IMR-90 (cell line): Measurements from ENCODE around the gene ZNHIT2. TPM values are rescaled to one million over a fixed set of nuclear protein-coding genes. Genes with fewer than 3 reads are reported as not detected.
A peak's percentile ranks its signal among the peaks of the same experiment; 100 is the strongest.

Experiments used
- ATAC-seq: fragments of 200-7000 bp; cut with Tn5 transposase; 2 replicates; pipeline ENCODE4 v1.9.1; 2020; ENCODE audit warnings: low read depth, mild to moderate bottlenecking, moderate library complexity
- BruUV-seq: library from RNA; stranded (reverse); fragments of 400-500 nt; replicated peaks from 2 replicates; lab custom pipeline; 2021; lab: Mats Ljungman, UMichigan
- CTCF ChIA-PET: fragments of 300-600 bp; formaldehyde crosslinking; extraction: SDS; loops from one replicate; lab custom pipeline; 2021; ENCODE audit warnings: antibody characterized with exemption; lab: Yijun Ruan, JAX
- POLR2A ChIA-PET: fragments of 300-600 bp; sonication (Branson Sonifier 250); formaldehyde crosslinking; loops from one replicate; lab custom pipeline; 2022; ENCODE audit warnings: antibody characterized with exemption; ENCODE audit not compliant: unreplicated experiment; lab: Charles Lee
- DNase-seq: peaks from one replicate; pipeline ENCODE4 v3.0.0; 2013
- H2AFZ ChIP-seq: replicated peaks from 2 replicates; pipeline ENCODE3; 2013; ENCODE audit warnings: low read length, mild to moderate bottlenecking; ENCODE audit not compliant: poor library complexity
- H2AK5ac ChIP-seq: 2 replicates; pipeline ENCODE4 v1.6.1; 2013; ENCODE audit warnings: low read depth, low read length, inconsistent platforms
- H2AK9ac ChIP-seq: replicated peaks from 2 replicates; pipeline ENCODE3; 2013; ENCODE audit warnings: mild to moderate bottlenecking, low read depth, low read length, moderate library complexity; ENCODE audit not compliant: poor library complexity
- H2BK120ac ChIP-seq: 2 replicates; pipeline ENCODE4 v1.6.1; 2013; ENCODE audit warnings: low read depth, low read length, inconsistent platforms
- H2BK15ac ChIP-seq: 3 replicates; pipeline ENCODE4 v1.6.1; 2013; ENCODE audit warnings: low read depth, low read length, inconsistent platforms
- H2BK20ac ChIP-seq: 2 replicates; pipeline ENCODE4 v1.6.1; 2013; ENCODE audit warnings: low read depth, mild to moderate bottlenecking, inconsistent platforms, low read length, moderate library complexity
- H2BK5ac ChIP-seq: 2 replicates; pipeline ENCODE4 v1.6.1; 2013; ENCODE audit warnings: mild to moderate bottlenecking, low read depth, low read length, inconsistent platforms; ENCODE audit not compliant: poor library complexity, severe bottlenecking
- H3K14ac ChIP-seq: replicated peaks from 2 replicates; pipeline ENCODE4 v1.6.1; 2013; ENCODE audit warnings: low read depth, low read length, inconsistent platforms
- H3K18ac ChIP-seq: 2 replicates; pipeline ENCODE4 v1.6.1; 2013; ENCODE audit warnings: low read depth, low read length, control low read depth
- H3K23ac ChIP-seq: 2 replicates; pipeline ENCODE4 v1.6.1; 2013; ENCODE audit warnings: low read depth, low read length, inconsistent platforms
- H3K27ac ChIP-seq: 2 replicates; pipeline ENCODE4 v1.5.1; 2013; ENCODE audit warnings: mild to moderate bottlenecking, control low read depth, low read length; ENCODE audit not compliant: insufficient read depth
- H3K27me3 ChIP-seq: 2 replicates; pipeline ENCODE4 v1.6.1; 2013; ENCODE audit warnings: low read length; ENCODE audit not compliant: control insufficient read depth, insufficient read depth
- H3K36me3 ChIP-seq: 2 replicates; pipeline ENCODE4 v1.6.1; 2013; ENCODE audit warnings: low read length, mixed read lengths; ENCODE audit not compliant: control insufficient read depth, insufficient read depth
- H3K4ac ChIP-seq: 2 replicates; pipeline ENCODE4 v1.6.1; 2013; ENCODE audit warnings: low read depth, low read length, inconsistent platforms
- H3K4me1 ChIP-seq: 2 replicates; pipeline ENCODE4 v1.6.1; 2013; ENCODE audit warnings: low read length, mixed read lengths; ENCODE audit not compliant: control insufficient read depth, insufficient read depth
- H3K4me2 ChIP-seq: 2 replicates; pipeline ENCODE4 v1.6.1; 2013; ENCODE audit warnings: low read depth, mild to moderate bottlenecking, control low read depth, low read length, moderate library complexity
- H3K4me3 ChIP-seq: 2 replicates; pipeline ENCODE4 v1.5.1; 2013; ENCODE audit warnings: low read depth, mild to moderate bottlenecking, control low read depth, low read length, moderate library complexity; ENCODE audit not compliant: insufficient read depth
- H3K56ac ChIP-seq: 2 replicates; pipeline ENCODE4 v1.6.1; 2013; ENCODE audit warnings: low read length, inconsistent platforms; ENCODE audit not compliant: insufficient read depth; ENCODE audit errors: extremely low read depth
- H3K79me1 ChIP-seq, 2 experiments: 2 replicates each; pipeline ENCODE4 v1.6.1; 2013; ENCODE audit warnings: low read length in 2 of 2, inconsistent platforms in 1 of 2, low read depth in 1 of 2
- H3K9ac ChIP-seq: 2 replicates; pipeline ENCODE4 v1.6.1; 2013; ENCODE audit warnings: low read depth, low read length, control low read depth
- H3K9me1 ChIP-seq: 2 replicates; pipeline ENCODE4 v1.6.1; 2013; ENCODE audit warnings: low read length, inconsistent platforms; ENCODE audit not compliant: insufficient read depth
- H3K9me3 ChIP-seq: 2 replicates; pipeline ENCODE4 v1.6.1; 2013; ENCODE audit warnings: low read length; ENCODE audit not compliant: control insufficient read depth, insufficient read depth
- H4K20me1 ChIP-seq: 2 replicates; pipeline ENCODE4 v1.6.1; 2013; ENCODE audit warnings: low read length, inconsistent platforms; ENCODE audit not compliant: insufficient read depth
- H4K5ac ChIP-seq: 2 replicates; pipeline ENCODE4 v1.6.1; 2013; ENCODE audit warnings: mild to moderate bottlenecking, low read depth, low read length, control low read depth
- H4K8ac ChIP-seq, 2 experiments: 2 replicates each; pipeline ENCODE4 v1.6.1; 2013; ENCODE audit warnings: low read depth in 2 of 2, low read length in 2 of 2, control low read depth in 1 of 2, inconsistent platforms in 1 of 2
- H4K91ac ChIP-seq: 2 replicates; pipeline ENCODE4 v1.6.1; 2013; ENCODE audit warnings: low read depth, low read length, inconsistent platforms; ENCODE audit not compliant: insufficient read depth
- BHLHE40 ChIP-seq: fragments of 150-350 bp; IDR thresholded peaks from 2 replicates; pipeline ENCODE4 v1.6.1; 2016; ENCODE audit warnings: mild to moderate bottlenecking, low read depth, low read length
- CEBPB ChIP-seq: IDR thresholded peaks from 2 replicates; pipeline ENCODE4 v1.6.1; 2012; ENCODE audit warnings: low read depth, low read length, improper control_type of control experiment
- CHD1 ChIP-seq: IDR thresholded peaks from 2 replicates; pipeline ENCODE4 v1.6.1; 2012; ENCODE audit warnings: low read depth, low read length, improper control_type of control experiment
- ELK1 ChIP-seq: fragments of 150-350 bp; IDR thresholded peaks from 2 replicates; pipeline ENCODE4 v1.6.1; 2016; ENCODE audit warnings: low read depth, mild to moderate bottlenecking, low read length, moderate library complexity, borderline replicate concordance
- FOS ChIP-seq: fragments of 150-350 bp; IDR thresholded peaks from 2 replicates; pipeline ENCODE4 v1.6.1; 2016; ENCODE audit warnings: low read depth, low read length
- MAFK ChIP-seq: IDR thresholded peaks from 2 replicates; pipeline ENCODE4 v1.6.1; 2012; ENCODE audit warnings: low read depth, low read length, improper control_type of control experiment
- MAZ ChIP-seq: IDR thresholded peaks from 2 replicates; pipeline ENCODE4 v1.6.1; 2012; ENCODE audit warnings: low read depth, mild to moderate bottlenecking, low read length, improper control_type of control experiment, moderate library complexity, borderline replicate concordance
- NFE2L2 ChIP-seq: fragments of 150-350 bp; IDR thresholded peaks from 2 replicates; pipeline ENCODE4 v1.6.1; 2016; ENCODE audit warnings: low read depth, mild to moderate bottlenecking, low read length
- POLR2A ChIP-seq: IDR thresholded peaks from 2 replicates; pipeline ENCODE4 v1.6.1; 2012; ENCODE audit warnings: mild to moderate bottlenecking, low read depth, low read length
- RAD21 ChIP-seq: IDR thresholded peaks from 2 replicates; pipeline ENCODE4 v1.6.1; 2012; ENCODE audit warnings: low read length, improper control_type of control experiment
- RCOR1 ChIP-seq: IDR thresholded peaks from 2 replicates; pipeline ENCODE4 v1.6.1; 2012; ENCODE audit warnings: mild to moderate bottlenecking, low read length, improper control_type of control experiment; ENCODE audit not compliant: insufficient replicate concordance
- SMC3 ChIP-seq: fragments of 150-350 bp; IDR thresholded peaks from 2 replicates; pipeline ENCODE4 v1.6.1; 2016; ENCODE audit warnings: low read depth, mild to moderate bottlenecking, antibody characterized with exemption, low read length, moderate library complexity
- USF2 ChIP-seq: fragments of 150-350 bp; IDR thresholded peaks from 2 replicates; pipeline ENCODE4 v1.6.1; 2017; ENCODE audit warnings: mild to moderate bottlenecking, antibody characterized with exemption, low read length, low read depth
- WGBS, 2 experiments: methylation state at CpG; one replicate each; pipeline versions ENCODE4 v1.1.5 to v1.1.7; 2013; ENCODE audit warnings: missing lambda C conversion rate in 2 of 2; ENCODE audit not compliant: insufficient read length in 1 of 2; ENCODE audit errors: extremely low coverage in 2 of 2; 5-methylcytosine and 5-hydroxymethylcytosine counted together
- dilution Hi-C: fragments of 300-500 bp; cut with HindIII; formaldehyde crosslinking; loops from one replicate; pipeline ENCODE4 v1.14.3; 2018; ENCODE audit warnings: low sequenced_read_pairs; ENCODE audit not compliant: unreplicated experiment
- in situ Hi-C: fragments of 300-500 bp; cut with MboI; formaldehyde crosslinking; loops from 3 replicates; pipeline ENCODE4 v1.14.3; 2019; ENCODE audit warnings: low sequenced_read_pairs, inconsistent platforms, mixed read lengths
- intact Hi-C: fragments of 100-400 bp; cut with micrococcal nuclease; formaldehyde crosslinking; loops from 2 replicates; pipeline ENCODE4 v1.10.0; 2022
- polyA plus RNA-seq, 3 experiments: library from polyadenylated mRNA; depleted of rRNA; stranded (reverse); fragments of >200 nt; gene quantifications; 2 replicates each; pipeline ENCODE4 v1.2.3, GENCODE V29; 2012; ENCODE audit warnings: low replicate concordance in 1 of 3
- total RNA-seq: library from RNA; depleted of rRNA; stranded (reverse); fragments of >200 nt; gene quantifications from 2 replicates; pipeline ENCODE4 v1.2.3, GENCODE V29; 2012

ZNHIT2 gene
- total and polyA plus RNA-seq, 2 of the 4 experiments (the other 2 are of a cell fraction): 3.9 to 5.9 TPM

GRCh38 chr11:65086809-65087208 lies 30.7 kb downstream of the ZNHIT2 start:
- no peak overlapping the region for H2BK5ac ChIP-seq
- no peak overlapping the region for H2AK5ac ChIP-seq
- no peak for TF ChIP-seq BHLHE40
- TF ChIP-seq RCOR1: no peak
- no peak for TF ChIP-seq USF2
- no peak for TF ChIP-seq CHD1
- no peak for TF ChIP-seq RAD21
- TF ChIP-seq NFE2L2: no peak
- TF ChIP-seq MAFK: no peak
- TF ChIP-seq FOS: no peak
- TF ChIP-seq SMC3: no peak
- TF ChIP-seq ELK1: no peak
- TF ChIP-seq POLR2A: no peak
- no peak for TF ChIP-seq MAZ
- TF ChIP-seq CEBPB: no peak
- no peak overlapping the region for H2AFZ ChIP-seq
- no peak overlapping the region for H4K5ac ChIP-seq
- DNase-seq (no peak), ATAC-seq (no peak)
- no peak overlapping the region for H3K23ac ChIP-seq
- H2BK120ac ChIP-seq: no peak overlapping the region
- ChIA-PET POLR2A (no interaction called here), CTCF (no interaction called here)
- no peak overlapping the region for H3K18ac ChIP-seq
- intact Hi-C loops (no loop called here), in situ Hi-C loops (no loop called here), dilution Hi-C loops (no loop called here)
- no peak overlapping the region for H4K91ac ChIP-seq
- H3K14ac ChIP-seq: no peak overlapping the region
- peaks cover 35% of the 10 kb centered on the region for H3K36me3 ChIP-seq
- H2AK9ac ChIP-seq: peak overlapping the region; percentile 10
- H3K4me3 ChIP-seq: no peak overlapping the region
- no peak overlapping the region for H4K8ac ChIP-seq
- no peaks in the 10 kb centered on the region for H3K27me3 ChIP-seq
- no peak overlapping the region for H3K4me2 ChIP-seq
- H3K4ac ChIP-seq: no peak overlapping the region
- H3K79me1 ChIP-seq: peaks cover 29 to 39% of the 10 kb centered on the region in 2 experiments
- H4K20me1 ChIP-seq: no peaks in the 10 kb centered on the region; the same call in 1 of the 2 replicates
- WGBS, 2 experiments: no CpG with 5 or more reads among the region's 9 CpGs
- H3K9me3 ChIP-seq: no peaks in the 10 kb centered on the region
- H3K56ac ChIP-seq: no peak overlapping the region
- H3K27ac ChIP-seq: no peak overlapping the region
- peaks cover 4% of the 10 kb centered on the region; the same call in 1 of the 2 replicates for H3K4me1 ChIP-seq
- no peak overlapping the region for H2BK15ac ChIP-seq
- BruUV-seq: no TSS peak
- no peak overlapping the region for H2BK20ac ChIP-seq
- H3K9ac ChIP-seq: no peak overlapping the region
- no peaks in the 10 kb centered on the region for H3K9me1 ChIP-seq
